ENCODE data around the gene USP40.

DNA sequence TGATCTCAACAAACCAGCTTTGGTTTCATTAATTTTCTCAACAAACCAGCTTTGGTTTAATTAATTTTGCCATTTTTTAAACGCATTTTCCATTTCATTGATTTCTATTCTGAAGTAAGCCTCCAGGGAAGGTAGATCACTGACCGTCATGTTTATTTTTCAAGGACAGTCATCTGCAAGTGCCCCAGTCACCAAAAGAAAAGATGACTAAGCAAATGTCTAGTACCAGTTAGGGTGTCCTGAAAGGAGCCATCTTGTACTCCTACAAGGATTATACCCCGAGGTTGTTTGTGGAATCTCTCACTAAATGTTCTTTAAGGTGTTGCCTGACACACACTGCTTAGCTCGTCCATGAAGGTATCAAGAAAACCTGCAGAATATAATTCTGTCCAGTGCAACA, 44.7 kb upstream of the USP40 start:
- TF ChIP-seq, protein P1, sequence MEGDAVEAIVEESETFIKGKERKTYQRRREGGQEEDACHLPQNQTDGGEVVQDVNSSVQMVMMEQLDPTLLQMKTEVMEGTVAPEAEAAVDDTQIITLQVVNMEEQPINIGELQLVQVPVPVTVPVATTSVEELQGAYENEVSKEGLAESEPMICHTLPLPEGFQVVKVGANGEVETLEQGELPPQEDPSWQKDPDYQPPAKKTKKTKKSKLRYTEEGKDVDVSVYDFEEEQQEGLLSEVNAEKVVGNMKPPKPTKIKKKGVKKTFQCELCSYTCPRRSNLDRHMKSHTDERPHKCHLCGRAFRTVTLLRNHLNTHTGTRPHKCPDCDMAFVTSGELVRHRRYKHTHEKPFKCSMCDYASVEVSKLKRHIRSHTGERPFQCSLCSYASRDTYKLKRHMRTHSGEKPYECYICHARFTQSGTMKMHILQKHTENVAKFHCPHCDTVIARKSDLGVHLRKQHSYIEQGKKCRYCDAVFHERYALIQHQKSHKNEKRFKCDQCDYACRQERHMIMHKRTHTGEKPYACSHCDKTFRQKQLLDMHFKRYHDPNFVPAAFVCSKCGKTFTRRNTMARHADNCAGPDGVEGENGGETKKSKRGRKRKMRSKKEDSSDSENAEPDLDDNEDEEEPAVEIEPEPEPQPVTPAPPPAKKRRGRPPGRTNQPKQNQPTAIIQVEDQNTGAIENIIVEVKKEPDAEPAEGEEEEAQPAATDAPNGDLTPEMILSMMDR (IDR thresholded peaks at IDR 0.05; ENCODE audit: insufficient read depth, low read length, poor library complexity, severe bottlenecking): no peak
- no peak for TF ChIP-seq EZH2phosphoT487 (conservative IDR thresholded peaks at IDR 0.05; ENCODE audit: low read length)
